Prostate gland (tissue), 2 donors: Measurements from ENCODE around the gene STOM.

Source experiments
- POLR2A ChIP-seq: fragments of 450-650 bp; IDR thresholded peaks from one replicate; pipeline ENCODE4 v1.6.1; 2016; ENCODE audit warnings: antibody characterized with exemption, mild to moderate bottlenecking
- POLR2AphosphoS5 ChIP-seq: sonication (generic); formaldehyde crosslinking; IDR thresholded peaks from one replicate; pipeline ENCODE4 v1.6.1; 2017; ENCODE audit warnings: antibody characterized with exemption
- TF ChIP-seq, protein P1 (sequence below), 4 experiments: fragments of 200-600 bp in 2 of 4; fragments of 450-650 bp in 2 of 4; sonication (generic) in 2 of 4; IDR thresholded peaks; 1 replicate in 3 of 4; 2 replicates in 1 of 4; pipeline ENCODE4 v1.5.1; 2016 to 2019; ENCODE audit warnings: antibody characterized with exemption in 4 of 4, mild to moderate bottlenecking in 2 of 4, moderate library complexity in 2 of 4

DNA sequence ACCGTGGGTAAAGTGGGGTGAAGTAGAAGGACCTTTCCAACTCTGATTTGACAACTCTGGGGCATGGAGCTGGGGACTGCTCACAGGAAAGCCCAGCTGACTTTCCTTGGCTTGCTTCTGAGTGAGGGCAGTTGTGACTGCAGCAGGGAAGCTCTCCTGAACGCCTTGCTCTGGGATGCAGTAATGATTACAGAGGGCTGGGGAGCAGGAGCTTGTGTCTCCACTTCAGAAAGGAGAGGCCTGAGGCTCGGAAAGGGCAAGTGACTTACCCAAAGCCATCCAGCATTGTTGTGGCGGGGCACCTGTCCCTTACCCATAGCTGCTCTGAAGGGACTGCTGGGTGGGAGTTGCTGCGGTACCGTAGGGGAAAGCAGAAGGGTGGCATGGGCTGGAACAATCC, 60.9 kb downstream of the STOM start:
- TF ChIP-seq, protein P1, sequence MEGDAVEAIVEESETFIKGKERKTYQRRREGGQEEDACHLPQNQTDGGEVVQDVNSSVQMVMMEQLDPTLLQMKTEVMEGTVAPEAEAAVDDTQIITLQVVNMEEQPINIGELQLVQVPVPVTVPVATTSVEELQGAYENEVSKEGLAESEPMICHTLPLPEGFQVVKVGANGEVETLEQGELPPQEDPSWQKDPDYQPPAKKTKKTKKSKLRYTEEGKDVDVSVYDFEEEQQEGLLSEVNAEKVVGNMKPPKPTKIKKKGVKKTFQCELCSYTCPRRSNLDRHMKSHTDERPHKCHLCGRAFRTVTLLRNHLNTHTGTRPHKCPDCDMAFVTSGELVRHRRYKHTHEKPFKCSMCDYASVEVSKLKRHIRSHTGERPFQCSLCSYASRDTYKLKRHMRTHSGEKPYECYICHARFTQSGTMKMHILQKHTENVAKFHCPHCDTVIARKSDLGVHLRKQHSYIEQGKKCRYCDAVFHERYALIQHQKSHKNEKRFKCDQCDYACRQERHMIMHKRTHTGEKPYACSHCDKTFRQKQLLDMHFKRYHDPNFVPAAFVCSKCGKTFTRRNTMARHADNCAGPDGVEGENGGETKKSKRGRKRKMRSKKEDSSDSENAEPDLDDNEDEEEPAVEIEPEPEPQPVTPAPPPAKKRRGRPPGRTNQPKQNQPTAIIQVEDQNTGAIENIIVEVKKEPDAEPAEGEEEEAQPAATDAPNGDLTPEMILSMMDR (IDR thresholded peaks at IDR 0.05) = no peak
- TF ChIP-seq POLR2AphosphoS5 (no peak), POLR2A (no peak)
